Measurements from ENCODE around the gene TNFAIP2. TPM values are rescaled to one million over a fixed set of nuclear protein-coding genes. Genes with fewer than 3 reads are reported as not detected.

Gene TNFAIP2
- total RNA-seq: 100 to 1,000 TPM in 3 of 4 donors, 10 to 100 TPM in 1; 56.0 to 215 (median 144) TPM

DNA sequence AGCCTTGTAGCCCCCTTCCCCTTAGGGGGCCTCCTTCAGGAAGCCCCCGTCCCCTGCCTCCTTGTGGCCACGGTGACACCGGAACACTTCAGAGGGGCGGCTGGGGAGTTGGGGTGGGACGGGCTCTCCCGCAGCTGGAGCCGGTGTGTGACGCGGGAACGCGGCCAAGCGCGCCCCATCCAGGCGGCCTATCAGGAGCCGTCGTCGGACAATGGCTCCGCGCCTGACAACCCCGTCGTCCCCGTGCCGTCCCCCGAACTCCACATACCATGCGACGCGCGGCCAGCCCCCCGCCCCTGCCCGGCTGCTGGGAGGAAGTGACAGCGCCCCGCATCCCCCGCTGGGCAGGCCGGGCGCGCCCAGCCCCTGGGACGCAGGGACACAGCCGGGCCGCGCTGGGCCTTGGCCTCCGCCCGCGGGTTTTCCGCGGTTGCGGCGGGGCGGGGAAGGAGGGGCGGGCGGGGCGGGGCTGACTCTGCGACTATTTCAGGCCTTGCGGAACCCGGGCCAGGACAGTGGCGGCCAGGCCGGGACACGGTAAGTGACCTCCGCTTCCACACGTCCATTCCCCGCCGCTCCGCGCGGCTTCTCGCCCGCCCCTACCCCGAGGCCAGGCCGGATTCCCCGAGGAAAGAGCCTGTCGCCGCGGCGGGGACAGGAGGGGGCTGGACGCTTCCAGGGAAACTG is at the start of gene TNFAIP2:
Gene TNFAIP2, plus strand, starts transcription at position 515 of the 687 bp plus-strand sequence. CDS start 2,997 bp downstream, outside the sequence.
- peak; percentile 25 for ATAC-seq (ENCODE audit: low FRiP score)
- TF ChIP-seq, protein P1, sequence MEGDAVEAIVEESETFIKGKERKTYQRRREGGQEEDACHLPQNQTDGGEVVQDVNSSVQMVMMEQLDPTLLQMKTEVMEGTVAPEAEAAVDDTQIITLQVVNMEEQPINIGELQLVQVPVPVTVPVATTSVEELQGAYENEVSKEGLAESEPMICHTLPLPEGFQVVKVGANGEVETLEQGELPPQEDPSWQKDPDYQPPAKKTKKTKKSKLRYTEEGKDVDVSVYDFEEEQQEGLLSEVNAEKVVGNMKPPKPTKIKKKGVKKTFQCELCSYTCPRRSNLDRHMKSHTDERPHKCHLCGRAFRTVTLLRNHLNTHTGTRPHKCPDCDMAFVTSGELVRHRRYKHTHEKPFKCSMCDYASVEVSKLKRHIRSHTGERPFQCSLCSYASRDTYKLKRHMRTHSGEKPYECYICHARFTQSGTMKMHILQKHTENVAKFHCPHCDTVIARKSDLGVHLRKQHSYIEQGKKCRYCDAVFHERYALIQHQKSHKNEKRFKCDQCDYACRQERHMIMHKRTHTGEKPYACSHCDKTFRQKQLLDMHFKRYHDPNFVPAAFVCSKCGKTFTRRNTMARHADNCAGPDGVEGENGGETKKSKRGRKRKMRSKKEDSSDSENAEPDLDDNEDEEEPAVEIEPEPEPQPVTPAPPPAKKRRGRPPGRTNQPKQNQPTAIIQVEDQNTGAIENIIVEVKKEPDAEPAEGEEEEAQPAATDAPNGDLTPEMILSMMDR (IDR thresholded peaks at IDR 0.05): no peak

DNA sequence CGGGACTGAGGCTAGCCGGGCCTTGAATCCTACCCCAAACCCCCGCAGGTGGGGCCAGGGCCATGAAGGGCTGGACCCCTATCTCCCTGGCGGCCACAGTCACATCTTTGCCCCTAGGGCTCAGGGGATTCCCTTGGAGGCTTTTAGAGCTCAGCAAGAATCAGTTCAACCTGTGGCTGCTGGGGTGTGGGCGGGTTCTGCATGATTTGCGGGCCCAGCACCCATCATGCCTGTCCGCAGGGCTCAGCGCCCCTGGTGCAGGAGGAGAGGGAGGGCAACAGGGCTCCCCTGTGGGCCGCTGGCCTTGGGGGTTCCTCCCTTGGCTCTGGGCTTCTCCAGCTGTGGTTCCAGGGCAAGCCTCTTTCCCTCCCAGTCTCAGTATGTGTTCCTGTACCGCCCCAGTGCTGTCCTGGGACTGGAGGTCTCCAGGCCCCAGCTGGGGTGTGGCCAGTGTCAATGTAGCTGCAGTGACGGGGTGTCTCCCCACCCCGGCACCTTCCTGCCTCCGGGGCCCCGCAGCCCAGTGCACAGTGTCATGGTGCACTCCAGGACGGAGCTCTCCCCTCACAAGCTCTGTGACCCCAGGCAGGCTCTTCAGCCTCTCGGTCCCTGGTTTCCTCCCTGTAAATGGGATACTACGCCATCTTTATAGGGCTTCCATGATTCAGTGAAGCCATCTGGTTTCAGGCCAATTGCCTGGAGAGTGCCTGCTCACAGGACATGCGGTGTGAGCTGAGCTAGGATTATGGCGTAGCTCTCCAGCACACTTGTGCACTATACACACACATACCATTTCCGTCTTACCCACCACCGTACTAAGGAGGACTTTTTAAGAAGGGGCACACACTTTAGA is 49.2 kb upstream of the TNFAIP2 start:
- ATAC-seq (ENCODE audit: low FRiP score): no peak
- TF ChIP-seq, protein P1 (IDR thresholded peaks at IDR 0.05): no peak
- DNase-seq (ENCODE audit: low spot score): no peak

More for the DNA sequence above, at the start of gene TNFAIP2:
- no peak for DNase-seq (ENCODE audit: low spot score)

GRCh38 chr14:103074729-103075367 is 48.4 kb upstream of the TNFAIP2 start:
- DNase-seq (ENCODE audit: low spot score) (peak; percentile 47), ATAC-seq (ENCODE audit: low FRiP score) (peak; percentile 35)
- TF ChIP-seq, protein P1 (IDR thresholded peaks at IDR 0.05): no peak

- DNase-seq (ENCODE audit: low spot score) (peak; percentile 65), ATAC-seq (ENCODE audit: low FRiP score) (no peak)
- TF ChIP-seq, protein P1 (IDR thresholded peaks at IDR 0.05): peak in 1 of 3 donors; percentile 60
These were observed 44.9 kb upstream of the TNFAIP2 start for GRCh38 chr14:103078420-103078749.

DNA sequence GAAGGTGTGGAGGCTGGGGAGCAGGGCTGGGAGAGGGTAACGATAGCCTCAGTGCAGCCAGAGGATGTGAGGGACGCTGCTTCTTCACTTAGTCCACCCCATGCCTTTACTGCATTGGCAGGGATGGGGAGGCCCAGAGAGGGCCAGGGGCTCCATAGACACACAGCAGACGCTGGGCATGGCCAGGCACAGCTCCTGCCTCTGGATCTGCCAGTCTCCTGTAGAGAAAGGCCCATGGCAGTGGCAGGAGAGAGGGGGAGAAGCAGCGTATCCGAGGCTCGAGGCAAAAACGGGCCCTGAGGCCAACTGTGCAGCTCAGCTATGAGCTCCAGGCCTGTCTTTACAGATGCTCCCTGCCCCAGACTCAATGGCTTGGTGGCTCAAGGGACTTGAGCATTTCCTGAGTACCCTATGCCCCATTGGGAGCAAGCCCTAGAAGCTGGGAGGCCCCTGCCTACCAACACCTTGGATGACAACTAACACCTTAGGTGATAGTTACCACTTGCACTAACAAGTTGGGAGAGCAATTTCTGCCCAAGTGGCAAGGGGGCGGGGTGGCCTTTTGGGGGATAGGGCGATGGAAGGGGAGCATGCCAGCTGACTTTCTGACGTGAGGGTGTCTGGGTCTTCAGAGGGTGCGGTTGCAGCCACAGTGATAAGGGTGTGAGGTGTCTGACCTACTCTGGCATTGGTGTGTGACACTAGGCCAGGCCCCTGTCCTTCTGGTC is 44.2 kb upstream of the TNFAIP2 start:
- TF ChIP-seq, protein P1 (IDR thresholded peaks at IDR 0.05): no peak
- ATAC-seq (ENCODE audit: low FRiP score) (no peak), DNase-seq (ENCODE audit: low spot score) (no peak)

DNA sequence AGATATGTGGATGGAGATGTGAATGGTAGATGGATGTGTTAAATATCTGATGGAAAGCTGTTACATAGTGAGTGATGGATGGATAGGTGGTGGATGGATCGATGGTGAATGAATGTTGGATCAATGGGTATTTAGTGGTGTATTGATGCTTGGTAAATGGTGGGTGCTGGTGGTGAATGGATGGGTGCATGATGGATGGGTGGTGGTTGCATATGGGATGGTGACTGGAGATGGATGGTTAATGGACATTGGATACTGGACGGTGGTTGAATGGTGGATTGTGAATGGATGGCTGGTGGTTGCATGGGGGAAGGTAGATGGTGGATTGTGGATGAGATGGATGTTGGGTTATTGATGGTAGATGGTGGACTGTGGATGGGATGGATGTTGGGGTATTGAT is 41.3 kb upstream of the TNFAIP2 start:
- TF ChIP-seq, protein P1 (IDR thresholded peaks at IDR 0.05): no peak
- no peak for DNase-seq (ENCODE audit: low spot score)
- ATAC-seq (ENCODE audit: low FRiP score): no peak
